Measurements from ENCODE around the gene SP100. TPM values are rescaled to one million over a fixed set of nuclear protein-coding genes. Genes with fewer than 3 reads are reported as not detected.

The SP100 gene
- total and polyA plus RNA-seq, 2 of the 13 experiments (the other 11 are each of a cell fraction or from before 2014, with no cell fraction given): 12.6 to 16.5 TPM

DNA sequence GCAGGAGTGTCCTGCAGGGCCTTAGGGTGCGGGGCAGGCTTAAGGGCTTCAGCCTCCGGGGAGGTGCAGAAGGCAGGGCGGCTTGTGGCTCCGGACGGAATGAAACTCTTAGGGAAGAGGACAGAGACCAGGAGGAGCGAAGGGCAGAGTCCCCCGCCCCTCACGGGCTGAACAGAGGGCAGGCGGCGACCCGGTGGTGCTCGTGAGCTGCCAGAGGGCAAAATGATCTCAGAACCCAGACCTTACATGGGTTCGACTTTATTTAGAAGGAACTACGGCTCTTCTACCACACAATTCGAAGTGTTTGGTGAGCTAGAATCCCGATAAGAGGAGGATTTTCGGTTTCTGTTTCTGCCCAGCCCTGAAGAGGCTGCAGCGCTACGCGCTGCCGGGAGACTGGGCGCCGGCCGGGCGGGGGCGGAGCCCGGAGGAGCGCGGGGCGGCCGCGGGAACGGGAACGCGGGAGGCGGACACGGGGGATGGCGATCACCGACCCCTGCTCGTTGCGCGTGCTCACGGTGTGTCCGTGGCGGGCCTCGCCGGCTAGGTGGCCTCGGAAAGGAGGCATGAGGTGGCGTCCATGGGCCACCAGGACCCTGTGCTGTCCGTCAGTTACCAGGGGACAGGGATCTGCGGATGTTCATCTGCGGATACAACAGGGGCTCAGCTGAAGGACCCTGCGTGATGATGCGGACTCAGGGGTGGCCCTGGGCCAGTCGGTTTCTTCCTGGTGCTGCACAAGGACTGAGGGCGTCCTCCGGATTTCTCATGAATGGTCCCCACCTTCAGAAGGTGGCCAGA, 4.2 kb upstream of the SP100 start (continued):
- TF ChIP-seq, protein P1, sequence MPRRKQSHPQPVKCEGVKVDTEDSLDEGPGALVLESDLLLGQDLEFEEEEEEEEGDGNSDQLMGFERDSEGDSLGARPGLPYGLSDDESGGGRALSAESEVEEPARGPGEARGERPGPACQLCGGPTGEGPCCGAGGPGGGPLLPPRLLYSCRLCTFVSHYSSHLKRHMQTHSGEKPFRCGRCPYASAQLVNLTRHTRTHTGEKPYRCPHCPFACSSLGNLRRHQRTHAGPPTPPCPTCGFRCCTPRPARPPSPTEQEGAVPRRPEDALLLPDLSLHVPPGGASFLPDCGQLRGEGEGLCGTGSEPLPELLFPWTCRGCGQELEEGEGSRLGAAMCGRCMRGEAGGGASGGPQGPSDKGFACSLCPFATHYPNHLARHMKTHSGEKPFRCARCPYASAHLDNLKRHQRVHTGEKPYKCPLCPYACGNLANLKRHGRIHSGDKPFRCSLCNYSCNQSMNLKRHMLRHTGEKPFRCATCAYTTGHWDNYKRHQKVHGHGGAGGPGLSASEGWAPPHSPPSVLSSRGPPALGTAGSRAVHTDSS (CRISPR knock-in tag; conservative IDR thresholded peaks at IDR 0.05): no peak
- TF ChIP-seq ZFP62 (CRISPR knock-in tag; IDR thresholded peaks at IDR 0.05): no peak
- TF ChIP-seq, protein P2, sequence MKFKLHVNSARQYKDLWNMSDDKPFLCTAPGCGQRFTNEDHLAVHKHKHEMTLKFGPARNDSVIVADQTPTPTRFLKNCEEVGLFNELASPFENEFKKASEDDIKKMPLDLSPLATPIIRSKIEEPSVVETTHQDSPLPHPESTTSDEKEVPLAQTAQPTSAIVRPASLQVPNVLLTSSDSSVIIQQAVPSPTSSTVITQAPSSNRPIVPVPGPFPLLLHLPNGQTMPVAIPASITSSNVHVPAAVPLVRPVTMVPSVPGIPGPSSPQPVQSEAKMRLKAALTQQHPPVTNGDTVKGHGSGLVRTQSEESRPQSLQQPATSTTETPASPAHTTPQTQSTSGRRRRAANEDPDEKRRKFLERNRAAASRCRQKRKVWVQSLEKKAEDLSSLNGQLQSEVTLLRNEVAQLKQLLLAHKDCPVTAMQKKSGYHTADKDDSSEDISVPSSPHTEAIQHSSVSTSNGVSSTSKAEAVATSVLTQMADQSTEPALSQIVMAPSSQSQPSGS (CRISPR knock-in tag; IDR thresholded peaks at IDR 0.05): 0 out of 2 replicates have a peak, but pooled peaks have one; percentile 30
- TF ChIP-seq ZFP36L1 (CRISPR knock-in tag; IDR thresholded peaks at IDR 0.05): no peak
- TF ChIP-seq ZNF614 (CRISPR knock-in tag; IDR thresholded peaks at IDR 0.05; ENCODE audit: borderline replicate concordance): 0 out of 2 replicates have a peak, but pooled peaks have one; percentile 28
- TF ChIP-seq ZKSCAN5 (CRISPR knock-in tag; IDR thresholded peaks at IDR 0.05): no peak
- TF ChIP-seq TBL1XR1 (IDR thresholded peaks at IDR 0.05; ENCODE audit: borderline replicate concordance, low read length, partially characterized antibody): no peak
- peak; percentile 64; the same call in 1 of the 2 replicates for TF ChIP-seq EED (CRISPR knock-in tag; IDR thresholded peaks at IDR 0.05)
- no peak for TF ChIP-seq RARA (CRISPR knock-in tag; IDR thresholded peaks at IDR 0.05)
- TF ChIP-seq ARNT2 (CRISPR knock-in tag; IDR thresholded peaks at IDR 0.05; ENCODE audit: low read depth): 0 out of 2 replicates have a peak, but pooled peaks have one; percentile 35
- TF ChIP-seq PHF8 (CRISPR knock-in tag; IDR thresholded peaks at IDR 0.05): peak; percentile 76
- TF ChIP-seq ZFYVE20 (CRISPR knock-in tag; IDR thresholded peaks at IDR 0.05; ENCODE audit: borderline replicate concordance, low read depth): no peak
- peak; percentile 80 for TF ChIP-seq SAP130 (CRISPR knock-in tag; IDR thresholded peaks at IDR 0.05; ENCODE audit: low read depth)
- TF ChIP-seq, protein P3, sequence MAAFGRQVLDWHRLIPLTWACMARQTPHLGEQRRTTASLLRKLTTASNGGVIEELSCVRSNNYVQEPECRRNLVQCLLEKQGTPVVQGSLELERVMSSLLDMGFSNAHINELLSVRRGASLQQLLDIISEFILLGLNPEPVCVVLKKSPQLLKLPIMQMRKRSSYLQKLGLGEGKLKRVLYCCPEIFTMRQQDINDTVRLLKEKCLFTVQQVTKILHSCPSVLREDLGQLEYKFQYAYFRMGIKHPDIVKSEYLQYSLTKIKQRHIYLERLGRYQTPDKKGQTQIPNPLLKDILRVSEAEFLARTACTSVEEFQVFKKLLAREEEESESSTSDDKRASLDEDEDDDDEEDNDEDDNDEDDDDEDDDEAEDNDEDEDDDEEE (CRISPR knock-in tag; IDR thresholded peaks at IDR 0.05): no peak
- no peak for TF ChIP-seq ZNF749 (CRISPR knock-in tag; IDR thresholded peaks at IDR 0.05; ENCODE audit: borderline replicate concordance)
- no peak for TF ChIP-seq TCF7L2 (IDR thresholded peaks at IDR 0.05; ENCODE audit: low read depth, low read length)
- no peak; the same call in 1 of the 2 replicates for TF ChIP-seq PITX1 (CRISPR knock-in tag; IDR thresholded peaks at IDR 0.05)
- no peak for TF ChIP-seq KDM5A (IDR thresholded peaks at IDR 0.05; ENCODE audit: borderline replicate concordance, low read length)
- TF ChIP-seq SMC3 (IDR thresholded peaks at IDR 0.05; ENCODE audit: low read length): no peak
- TF ChIP-seq, protein P4, sequence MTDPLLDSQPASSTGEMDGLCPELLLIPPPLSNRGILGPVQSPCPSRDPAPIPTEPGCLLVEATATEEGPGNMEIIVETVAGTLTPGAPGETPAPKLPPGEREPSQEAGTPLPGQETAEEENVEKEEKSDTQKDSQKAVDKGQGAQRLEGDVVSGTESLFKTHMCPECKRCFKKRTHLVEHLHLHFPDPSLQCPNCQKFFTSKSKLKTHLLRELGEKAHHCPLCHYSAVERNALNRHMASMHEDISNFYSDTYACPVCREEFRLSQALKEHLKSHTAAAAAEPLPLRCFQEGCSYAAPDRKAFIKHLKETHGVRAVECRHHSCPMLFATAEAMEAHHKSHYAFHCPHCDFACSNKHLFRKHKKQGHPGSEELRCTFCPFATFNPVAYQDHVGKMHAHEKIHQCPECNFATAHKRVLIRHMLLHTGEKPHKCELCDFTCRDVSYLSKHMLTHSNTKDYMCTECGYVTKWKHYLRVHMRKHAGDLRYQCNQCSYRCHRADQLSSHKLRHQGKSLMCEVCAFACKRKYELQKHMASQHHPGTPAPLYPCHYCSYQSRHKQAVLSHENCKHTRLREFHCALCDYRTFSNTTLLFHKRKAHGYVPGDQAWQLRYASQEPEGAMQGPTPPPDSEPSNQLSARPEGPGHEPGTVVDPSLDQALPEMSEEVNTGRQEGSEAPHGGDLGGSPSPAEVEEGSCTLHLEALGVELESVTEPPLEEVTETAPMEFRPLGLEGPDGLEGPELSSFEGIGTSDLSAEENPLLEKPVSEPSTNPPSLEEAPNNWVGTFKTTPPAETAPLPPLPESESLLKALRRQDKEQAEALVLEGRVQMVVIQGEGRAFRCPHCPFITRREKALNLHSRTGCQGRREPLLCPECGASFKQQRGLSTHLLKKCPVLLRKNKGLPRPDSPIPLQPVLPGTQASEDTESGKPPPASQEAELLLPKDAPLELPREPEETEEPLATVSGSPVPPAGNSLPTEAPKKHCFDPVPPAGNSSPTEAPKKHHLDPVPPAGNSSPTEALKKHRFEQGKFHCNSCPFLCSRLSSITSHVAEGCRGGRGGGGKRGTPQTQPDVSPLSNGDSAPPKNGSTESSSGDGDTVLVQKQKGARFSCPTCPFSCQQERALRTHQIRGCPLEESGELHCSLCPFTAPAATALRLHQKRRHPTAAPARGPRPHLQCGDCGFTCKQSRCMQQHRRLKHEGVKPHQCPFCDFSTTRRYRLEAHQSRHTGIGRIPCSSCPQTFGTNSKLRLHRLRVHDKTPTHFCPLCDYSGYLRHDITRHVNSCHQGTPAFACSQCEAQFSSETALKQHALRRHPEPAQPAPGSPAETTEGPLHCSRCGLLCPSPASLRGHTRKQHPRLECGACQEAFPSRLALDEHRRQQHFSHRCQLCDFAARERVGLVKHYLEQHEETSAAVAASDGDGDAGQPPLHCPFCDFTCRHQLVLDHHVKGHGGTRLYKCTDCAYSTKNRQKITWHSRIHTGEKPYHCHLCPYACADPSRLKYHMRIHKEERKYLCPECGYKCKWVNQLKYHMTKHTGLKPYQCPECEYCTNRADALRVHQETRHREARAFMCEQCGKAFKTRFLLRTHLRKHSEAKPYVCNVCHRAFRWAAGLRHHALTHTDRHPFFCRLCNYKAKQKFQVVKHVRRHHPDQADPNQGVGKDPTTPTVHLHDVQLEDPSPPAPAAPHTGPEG (CRISPR knock-in tag; IDR thresholded peaks at IDR 0.05): no peak; the same call in 1 of the 2 replicates

Data from HepG2 (cell line).